ENCODE measurements around the gene SMIM5. TPM values are rescaled to one million over a fixed set of nuclear protein-coding genes. Genes with fewer than 3 reads are reported as not detected.
A peak's percentile ranks its signal among the peaks of the same experiment; 100 is the strongest.

SMIM5 gene, protein sequence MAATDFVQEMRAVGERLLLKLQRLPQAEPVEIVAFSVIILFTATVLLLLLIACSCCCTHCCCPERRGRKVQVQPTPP
- 0.42 TPM for total RNA-seq (2013)
- polyA plus RNA-seq (1 to 10 TPM in 1 of 3 donors, under 1 TPM in 2; 0.15 to 3.3 (median 0.43) TPM), polyA minus RNA-seq (0.42 and 0.80 TPM in 2 replicates), total RNA-seq (0.23 to 2.9 (median 1.3) reads per million in 11 experiments)

DNA sequence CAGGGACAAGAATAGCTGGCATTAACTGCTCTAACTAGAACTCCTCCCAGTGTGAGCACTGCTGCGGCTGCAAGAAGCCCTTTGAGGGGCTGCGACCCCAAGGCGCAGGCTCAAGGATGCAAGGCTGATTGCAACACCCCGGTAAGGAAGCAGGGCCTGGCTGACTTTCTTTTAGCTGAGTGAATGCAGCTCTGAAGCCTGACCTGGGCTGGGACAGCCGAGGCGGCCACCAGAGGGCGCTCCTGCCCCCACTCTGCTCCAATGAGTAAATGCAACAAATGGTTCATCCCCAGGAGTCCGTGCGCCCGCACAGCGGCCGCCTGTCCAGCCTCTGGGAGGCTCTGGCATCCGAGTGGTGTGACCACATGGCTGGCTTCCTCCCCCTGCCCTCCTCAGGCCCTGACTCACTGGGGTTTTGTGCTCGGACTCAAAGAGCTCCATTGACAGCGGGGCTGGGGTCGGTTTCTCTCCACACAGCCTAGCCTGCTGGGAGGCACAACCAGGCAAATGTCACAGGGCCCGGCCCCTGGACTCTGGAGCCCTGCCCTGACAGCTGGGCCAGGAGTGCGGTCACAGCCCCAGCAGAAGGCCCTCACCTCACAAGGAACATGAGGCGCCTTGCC, at the start of gene SMIM5:
SMIM5 (plus strand) TSS at position 572 of the 623 bp plus-strand sequence. CDS start 6,768 bp downstream, outside the sequence.
- intact Hi-C loops (cut with micrococcal nuclease), result loop anchor here (1.0 to 5.0 kb wide), 3 partner anchors 39 to 118 kb away; no protein-coding TSS in a partner anchor
- peaks cover 13% of the 10 kb centered on the region for H4K20me1 ChIP-seq (ENCODE audit: insufficient read depth, low read length)
- peak; percentile 76 to 85 (median 78) for DNase-seq
- TF ChIP-seq CTCF (IDR thresholded peaks at IDR 0.05), result peak; percentile 87
- Mint-ChIP-seq H3K4me3 (no peak within 1 kb of the TSS), H3K27me3 (ENCODE audit: low read depth in 3 of 3) (peaks cover 2 to 8% (median 4%) of the 10 kb centered on the region in 3 donors), H3K9me3 (peaks cover 0 to 2% (median 0%) of the 10 kb centered on the region in 7 donors), H3K36me3 (peaks cover 11 to 17% of the 10 kb centered on the region in 2 donors), H3K27ac (peak within 1 kb of the TSS in 1 of 7 donors; percentile 76), H3K4me1 (peaks cover 11% of the 10 kb centered on the region)
- 24% methylated on average over 19 of the region's 19 CpGs for WGBS (ENCODE audit: insufficient coverage)
- H3K79me2 ChIP-seq (ENCODE audit: insufficient read depth, low read length), result no peaks in the 10 kb centered on the region
- peaks cover 9 to 15% of the 10 kb centered on the region in 2 donors for H3K36me3 ChIP-seq (replicated peaks in 1 of 2; ENCODE audit: control insufficient read depth in 1 of 2, insufficient read depth in 2 of 2, low read length in 2 of 2)
- H3K27ac ChIP-seq (ENCODE audit: low read depth in 1 of 2, low read length in 2 of 2), result no peak within 1 kb of the TSS
- no peaks in the 10 kb centered on the region for H3K27me3 ChIP-seq (ENCODE audit: control insufficient read depth in 2 of 2, insufficient read depth in 2 of 2, low read length in 2 of 2)
- H3K4me2 ChIP-seq (replicated peaks; ENCODE audit: extremely low read depth, low read length, poor library complexity, severe bottlenecking), result peak within 1 kb of the TSS; percentile 27
- H3K9me3 ChIP-seq (replicated peaks in 1 of 2; ENCODE audit: control insufficient read depth in 1 of 2, insufficient read depth in 1 of 2, low read length in 2 of 2), result no peaks in the 10 kb centered on the region
- H2AFZ ChIP-seq (ENCODE audit: insufficient read depth, low read depth, low read length, poor library complexity, severe bottlenecking), result no peak within 1 kb of the TSS
- no peak within 1 kb of the TSS for H3K9ac ChIP-seq (ENCODE audit: insufficient read depth, low read length, poor library complexity, severe bottlenecking)
- H3K4me1 ChIP-seq (ENCODE audit: control insufficient read depth in 1 of 2, insufficient read depth in 2 of 2, low read length in 2 of 2), result peaks cover 5 to 13% of the 10 kb centered on the region in 2 donors
- H3K4me3 ChIP-seq (replicated peaks in 1 of 3; ENCODE audit: low read depth in 2 of 3, low read length in 3 of 3), result no peak within 1 kb of the TSS

GRCh38 chr17:75584849-75585175, 48.4 kb upstream of the SMIM5 start:
- Histone ChIP-seq H3K36me3 (replicated peaks in 1 of 2; ENCODE audit: control insufficient read depth in 1 of 2, insufficient read depth in 2 of 2, low read length in 2 of 2) (no peaks in the 10 kb centered on the region), H3K4me1 (ENCODE audit: control insufficient read depth in 1 of 2, insufficient read depth in 2 of 2, low read length in 2 of 2) (peaks cover 18 to 23% of the 10 kb centered on the region in 2 donors), H3K4me3 (replicated peaks in 1 of 3; ENCODE audit: low read depth in 2 of 3, low read length in 3 of 3) (no peak overlapping the region), H3K27me3 (ENCODE audit: control insufficient read depth in 2 of 2, insufficient read depth in 2 of 2, low read length in 2 of 2) (peaks cover 0 to 7% of the 10 kb centered on the region in 2 donors), H4K20me1 (ENCODE audit: insufficient read depth, low read length) (peaks cover 4% of the 10 kb centered on the region), H3K9me3 (replicated peaks in 1 of 2; ENCODE audit: control insufficient read depth in 1 of 2, insufficient read depth in 1 of 2, low read length in 2 of 2) (peaks cover 0 to 11% of the 10 kb centered on the region in 2 donors), H2AFZ (ENCODE audit: insufficient read depth, low read depth, low read length, poor library complexity, severe bottlenecking) (no peak overlapping the region), H3K79me2 (ENCODE audit: insufficient read depth, low read length) (peaks cover 13% of the 10 kb centered on the region), H3K27ac (ENCODE audit: low read depth in 1 of 2, low read length in 2 of 2) (no peak overlapping the region), H3K9ac (ENCODE audit: insufficient read depth, low read length, poor library complexity, severe bottlenecking) (no peak overlapping the region), H3K4me2 (replicated peaks; ENCODE audit: extremely low read depth, low read length, poor library complexity, severe bottlenecking) (no peak overlapping the region)
- H3K4me3 Mint-ChIP-seq, result no peak overlapping the region
- TF ChIP-seq CTCF (IDR thresholded peaks at IDR 0.05), result no peak
- H3K27me3 Mint-ChIP-seq (ENCODE audit: low read depth in 3 of 3), result peaks cover 6 to 14% (median 9%) of the 10 kb centered on the region in 3 donors
- DNase-seq, result no peak
- intact Hi-C loops (cut with micrococcal nuclease), result loop anchor here (5.0 to 10.0 kb wide), 3 partner anchors 68 to 320 kb away; partner anchors contain the start of genes CASKIN2 (in 1 of the 2), GGA3 (in 1 of the 2), MRPS7 (in 1 of the 2) and TSEN54 (in 1 of the 2)
- WGBS (ENCODE audit: insufficient coverage), result 95% methylated on average over 7 of the region's 7 CpGs
- peak overlapping the region in 2 of 7 donors; percentile 28 to 54 for H3K27ac Mint-ChIP-seq
- H3K36me3 Mint-ChIP-seq, result peaks cover 0 to 3% of the 10 kb centered on the region in 2 donors
- H3K4me1 Mint-ChIP-seq, result peaks cover 16% of the 10 kb centered on the region
- peaks cover 6 to 11% (median 10%) of the 10 kb centered on the region in 7 donors for H3K9me3 Mint-ChIP-seq

All from CD14-positive monocyte (primary cell).